Breast epithelium (tissue), 4 donors: ENCODE measurements around the gene COL8A1. TPM values are rescaled to one million over a fixed set of nuclear protein-coding genes. Genes with fewer than 3 reads are reported as not detected.
A peak's percentile ranks its signal among the peaks of the same experiment; 100 is the strongest.

Source experiments
- DNase-seq, 2 donors: peaks; one replicate each; pipeline ENCODE4 v3.0.0-alpha.2; 2019; ENCODE audit warnings: low spot score in 2 of 2
- H3K27ac ChIP-seq, 2 donors: fragments of 200-600 bp; sonication (generic) in 1 of 2; one replicate each; pipeline ENCODE4 v1.5.1; 2016 to 2019; ENCODE audit warnings: mild to moderate bottlenecking in 1 of 2
- H3K27me3 ChIP-seq, 2 donors: fragments of 200-600 bp; sonication (generic) in 1 of 2; one replicate each; pipeline versions ENCODE4 v1.5.1 to v1.6.0; 2017 to 2019; ENCODE audit warnings: control low read depth in 1 of 2, mild to moderate bottlenecking in 1 of 2
- H3K36me3 ChIP-seq: fragments of 200-600 bp; one replicate; pipeline ENCODE4 v1.5.1; 2019
- H3K4me1 ChIP-seq, 2 donors: fragments of 200-600 bp; sonication (generic); one replicate each; pipeline ENCODE4 v1.5.1; 2016 to 2019; ENCODE audit warnings: control low read depth in 1 of 2
- H3K4me3 ChIP-seq, 3 donors: fragments of 200-600 bp; sonication (generic); 1 replicate in 2 of 3; 2 replicates in 1 of 3; pipeline ENCODE4 v1.5.1; 2016 to 2019; ENCODE audit warnings: mild to moderate bottlenecking in 3 of 3, moderate library complexity in 2 of 3
- H3K9me3 ChIP-seq, 2 donors: fragments of 200-600 bp; sonication (generic) in 1 of 2; one replicate each; pipeline ENCODE4 v1.5.1; 2016 to 2019; ENCODE audit warnings: control low read depth in 1 of 2
- CTCF ChIP-seq, 3 donors: fragments of 450-650 bp; IDR thresholded peaks; one replicate each; pipeline ENCODE4 v1.5.1; 2016 to 2017; ENCODE audit warnings: antibody characterized with exemption in 3 of 3, mild to moderate bottlenecking in 3 of 3, moderate library complexity in 3 of 3
- POLR2A ChIP-seq: fragments of 450-650 bp; IDR thresholded peaks from one replicate; pipeline ENCODE4 v1.6.1; 2016; ENCODE audit warnings: antibody characterized with exemption, mild to moderate bottlenecking, moderate library complexity
- POLR2AphosphoS5 ChIP-seq, 3 donors: sonication (generic); formaldehyde crosslinking; IDR thresholded peaks; one replicate each; pipeline ENCODE4 v1.6.1; 2017; ENCODE audit warnings: antibody characterized with exemption in 3 of 3
- intact Hi-C: fragments of 100-400 bp; cut with DNase I; formaldehyde crosslinking; loops from one replicate; pipeline ENCODE4 v1.15.1; 2023; ENCODE audit warnings: low total_unique reads
- total RNA-seq, 3 donors: library from RNA; depleted of rRNA; stranded (reverse); fragments of >200 nt; gene quantifications; one replicate each; pipeline ENCODE4 v1.1.0, GENCODE V29; 2016

Gene COL8A1
- total RNA-seq, 3 donors from 2014 or later, result 9.2 to 43.6 (median 13.6) TPM

DNA sequence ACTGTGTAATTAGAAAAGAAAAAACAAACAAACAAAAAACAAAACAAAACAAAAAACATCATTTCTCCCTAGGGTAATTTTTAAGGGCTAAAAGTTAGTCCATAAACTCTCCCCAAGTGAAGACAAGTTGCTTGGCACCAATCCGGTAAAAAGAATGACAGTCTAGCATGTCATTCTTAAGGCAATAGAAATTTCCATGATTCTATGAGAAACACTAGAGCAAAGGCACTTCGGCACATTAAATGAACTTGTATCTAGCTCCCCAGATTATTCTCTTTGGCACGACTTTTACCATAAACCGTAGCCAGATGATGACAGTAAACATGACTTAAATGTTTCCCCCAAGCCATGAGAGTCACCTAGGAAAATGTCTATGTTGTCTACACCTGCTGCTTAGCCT, 10.1 kb downstream of the COL8A1 start:
- H3K27ac ChIP-seq, result peak overlapping the region in 1 of 2 donors; percentile 52
- no peaks in the 10 kb centered on the region for H3K36me3 ChIP-seq
- no peaks in the 10 kb centered on the region for H3K9me3 ChIP-seq
- intact Hi-C loops, result no loop called here
- no peak for TF ChIP-seq POLR2A
- TF ChIP-seq CTCF (IDR thresholded peaks at IDR 0.05), result no peak
- TF ChIP-seq POLR2AphosphoS5 (IDR thresholded peaks at IDR 0.05), result no peak
- no peaks in the 10 kb centered on the region for H3K4me1 ChIP-seq
- H3K27me3 ChIP-seq, result peaks cover 0 to 5% of the 10 kb centered on the region in 2 donors
- no peak overlapping the region for H3K4me3 ChIP-seq
- no peak for DNase-seq

DNA sequence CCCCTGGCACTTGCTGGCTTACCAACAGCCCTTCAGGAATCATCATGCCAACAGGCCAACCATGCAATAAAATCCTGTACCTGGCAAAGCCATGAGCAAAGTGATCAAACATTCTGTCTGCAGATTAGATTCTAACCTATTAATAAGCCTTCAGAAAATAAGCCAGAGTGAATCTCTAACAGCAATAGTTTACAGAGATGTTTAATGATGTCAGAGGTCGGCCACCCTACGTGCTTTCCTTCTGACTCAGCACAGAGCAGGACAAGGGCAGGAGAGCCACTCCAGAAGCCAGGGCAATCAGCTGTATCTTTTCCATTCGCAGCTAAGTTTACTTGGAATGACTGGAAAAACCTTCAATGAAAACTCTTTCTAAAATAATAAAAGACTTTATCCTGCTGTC, 13.1 kb downstream of the COL8A1 start:
- Histone ChIP-seq H3K9me3 (no peaks in the 10 kb centered on the region), H3K27me3 (peaks cover 0 to 5% of the 10 kb centered on the region in 2 donors), H3K4me3 (no peak overlapping the region), H3K4me1 (no peaks in the 10 kb centered on the region), H3K27ac (no peak overlapping the region), H3K36me3 (no peaks in the 10 kb centered on the region)
- TF ChIP-seq CTCF (IDR thresholded peaks at IDR 0.05), result no peak
- no peak for TF ChIP-seq POLR2A
- no peak for TF ChIP-seq POLR2AphosphoS5 (IDR thresholded peaks at IDR 0.05)
- intact Hi-C loops, result no loop called here
- no peak for DNase-seq

- Histone ChIP-seq H3K9me3 (no peaks in the 10 kb centered on the region), H3K4me3 (no peak overlapping the region), H3K36me3 (no peaks in the 10 kb centered on the region), H3K27ac (no peak overlapping the region), H3K4me1 (no peaks in the 10 kb centered on the region), H3K27me3 (peaks cover 0 to 5% of the 10 kb centered on the region in 2 donors)
- DNase-seq, result no peak
- no peak for TF ChIP-seq POLR2AphosphoS5 (IDR thresholded peaks at IDR 0.05)
- TF ChIP-seq CTCF (IDR thresholded peaks at IDR 0.05), result no peak
- no peak for TF ChIP-seq POLR2A
- intact Hi-C loops, result no loop called here
Observed at GRCh38 chr3:99656624-99657023, 18.2 kb downstream of the COL8A1 start.

DNA sequence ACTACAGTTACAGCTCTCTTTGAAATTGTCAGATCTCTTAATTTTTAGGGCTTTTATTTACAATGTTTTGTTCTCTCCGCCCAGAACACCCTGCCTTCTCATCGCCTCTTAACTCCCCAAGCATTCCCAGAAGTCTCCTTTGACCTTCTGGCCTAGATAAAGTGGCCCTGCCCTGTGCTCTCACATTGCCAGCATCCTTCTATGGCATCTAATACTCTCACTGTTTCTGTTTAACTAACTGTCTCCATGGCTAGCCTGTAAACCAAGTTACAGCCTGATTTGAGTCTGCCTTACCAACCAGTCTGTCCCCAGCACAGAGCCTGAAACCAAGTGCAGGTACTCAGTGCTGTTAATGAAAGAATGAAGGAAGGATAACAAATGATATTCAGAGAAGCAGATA, 19.9 kb downstream of the COL8A1 start:
- no peak for DNase-seq
- no peak overlapping the region for H3K4me3 ChIP-seq
- no peaks in the 10 kb centered on the region for H3K9me3 ChIP-seq
- no peaks in the 10 kb centered on the region for H3K36me3 ChIP-seq
- no peaks in the 10 kb centered on the region for H3K27me3 ChIP-seq
- intact Hi-C loops, result no loop called here
- H3K4me1 ChIP-seq, result no peaks in the 10 kb centered on the region
- no peak for TF ChIP-seq POLR2AphosphoS5 (IDR thresholded peaks at IDR 0.05)
- no peak for TF ChIP-seq CTCF (IDR thresholded peaks at IDR 0.05)
- H3K27ac ChIP-seq, result no peak overlapping the region

GRCh38 chr3:99659032-99659431, 20.6 kb downstream of the COL8A1 start:
- TF ChIP-seq POLR2AphosphoS5 (IDR thresholded peaks at IDR 0.05) (peak in 1 of 3 donors; percentile 71), POLR2A (no peak), CTCF (IDR thresholded peaks at IDR 0.05) (no peak)
- DNase-seq, result no peak

More at GRCh38 chr3:99659032-99659431, 20.6 kb downstream of the COL8A1 start:
- H3K9me3 ChIP-seq, result no peaks in the 10 kb centered on the region
- no peaks in the 10 kb centered on the region for H3K4me1 ChIP-seq
- H3K27ac ChIP-seq, result no peak overlapping the region
- no peaks in the 10 kb centered on the region for H3K36me3 ChIP-seq
- intact Hi-C loops, result no loop called here
- H3K4me3 ChIP-seq, result no peak overlapping the region
- no peaks in the 10 kb centered on the region for H3K27me3 ChIP-seq
